ENCODE results near the gene CEP192.

GRCh38 chr18:13112982-13113381 is 121.8 kb downstream of the CEP192 start:
- TF ChIP-seq CTCF (IDR thresholded peaks at IDR 0.05) (peak in 4 of 5 experiments; percentile 10 to 24 (median 18)), POLR2A (IDR thresholded peaks at IDR 0.05) (no peak)

Data from tibial nerve (tissue), 3 donors.